Measurements from ENCODE around the gene IMMP2L. TPM values are rescaled to one million over a fixed set of nuclear protein-coding genes. Genes with fewer than 3 reads are reported as not detected.

IMMP2L gene
- total RNA-seq, 1 donor, result 19.9 TPM

DNA sequence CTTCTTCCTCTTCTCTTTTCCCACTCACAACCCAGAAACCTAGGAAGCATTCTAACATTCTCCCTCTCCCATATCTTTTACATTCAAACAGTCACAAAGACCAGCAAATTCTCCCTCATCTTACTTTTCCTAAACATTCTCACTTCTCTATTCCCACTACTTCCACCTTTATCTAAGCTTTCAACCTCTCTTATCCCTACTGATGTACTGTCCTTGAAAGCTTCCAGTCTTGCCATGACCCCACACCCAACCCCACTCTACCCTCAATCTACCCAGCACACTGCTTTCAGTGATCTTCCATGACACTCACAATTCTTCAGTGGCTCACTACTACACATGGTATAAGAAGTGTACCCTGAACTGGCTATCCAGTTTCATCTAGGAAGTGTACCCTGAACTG lies 5.3 kb downstream of the IMMP2L start:
- TF ChIP-seq, protein P1, sequence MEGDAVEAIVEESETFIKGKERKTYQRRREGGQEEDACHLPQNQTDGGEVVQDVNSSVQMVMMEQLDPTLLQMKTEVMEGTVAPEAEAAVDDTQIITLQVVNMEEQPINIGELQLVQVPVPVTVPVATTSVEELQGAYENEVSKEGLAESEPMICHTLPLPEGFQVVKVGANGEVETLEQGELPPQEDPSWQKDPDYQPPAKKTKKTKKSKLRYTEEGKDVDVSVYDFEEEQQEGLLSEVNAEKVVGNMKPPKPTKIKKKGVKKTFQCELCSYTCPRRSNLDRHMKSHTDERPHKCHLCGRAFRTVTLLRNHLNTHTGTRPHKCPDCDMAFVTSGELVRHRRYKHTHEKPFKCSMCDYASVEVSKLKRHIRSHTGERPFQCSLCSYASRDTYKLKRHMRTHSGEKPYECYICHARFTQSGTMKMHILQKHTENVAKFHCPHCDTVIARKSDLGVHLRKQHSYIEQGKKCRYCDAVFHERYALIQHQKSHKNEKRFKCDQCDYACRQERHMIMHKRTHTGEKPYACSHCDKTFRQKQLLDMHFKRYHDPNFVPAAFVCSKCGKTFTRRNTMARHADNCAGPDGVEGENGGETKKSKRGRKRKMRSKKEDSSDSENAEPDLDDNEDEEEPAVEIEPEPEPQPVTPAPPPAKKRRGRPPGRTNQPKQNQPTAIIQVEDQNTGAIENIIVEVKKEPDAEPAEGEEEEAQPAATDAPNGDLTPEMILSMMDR (IDR thresholded peaks at IDR 0.05; ENCODE audit: extremely low read depth, low read depth, low read length), result no peak
- Histone ChIP-seq H3K4me3 (ENCODE audit: insufficient read depth, low read length) (no peak overlapping the region), H3K27ac (ENCODE audit: low read depth, low read length) (no peak overlapping the region), H3K9me3 (ENCODE audit: low read depth, low read length) (no peaks in the 10 kb centered on the region), H4K20me1 (ENCODE audit: insufficient read depth, low read length) (no peaks in the 10 kb centered on the region), H3K4me1 (ENCODE audit: insufficient read depth, low read length) (peaks cover 8% of the 10 kb centered on the region), H3K79me2 (ENCODE audit: insufficient read depth, low read length) (no peaks in the 10 kb centered on the region), H3K4me2 (ENCODE audit: insufficient read depth, low read length) (no peak overlapping the region), H3K27me3 (ENCODE audit: insufficient read depth, low read length) (no peaks in the 10 kb centered on the region), H3K36me3 (ENCODE audit: insufficient read depth, low read length) (no peaks in the 10 kb centered on the region), H2AFZ (ENCODE audit: low read length) (no peak overlapping the region)
- no peak for DNase-seq (ENCODE audit: insufficient read length, low spot score, missing footprints)

DNA sequence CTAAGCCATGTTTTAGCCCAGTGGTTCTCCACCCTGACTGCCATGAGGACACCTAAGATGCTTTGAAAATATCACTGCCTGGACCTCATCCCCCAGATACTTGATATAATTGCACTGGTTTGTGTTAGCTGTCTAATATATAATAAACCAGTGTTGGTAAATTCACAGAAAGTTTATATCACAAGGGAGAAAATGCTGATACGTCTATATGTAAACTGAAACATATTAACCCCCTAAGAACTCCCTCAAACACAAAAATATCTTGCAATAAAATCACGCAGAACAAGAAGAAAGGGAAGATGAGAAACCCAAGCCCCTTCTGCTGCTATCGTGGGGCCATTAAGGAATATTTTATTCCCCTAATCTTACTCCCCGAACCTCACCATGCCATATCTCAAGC lies 8.2 kb downstream of the IMMP2L start:
- Histone ChIP-seq H3K27ac (ENCODE audit: low read depth, low read length) (no peak overlapping the region), H3K4me3 (ENCODE audit: insufficient read depth, low read length) (no peak overlapping the region), H2AFZ (ENCODE audit: low read length) (no peak overlapping the region), H3K9me3 (ENCODE audit: low read depth, low read length) (no peaks in the 10 kb centered on the region), H3K79me2 (ENCODE audit: insufficient read depth, low read length) (no peaks in the 10 kb centered on the region), H3K4me1 (ENCODE audit: insufficient read depth, low read length) (no peaks in the 10 kb centered on the region), H3K27me3 (ENCODE audit: insufficient read depth, low read length) (no peaks in the 10 kb centered on the region), H4K20me1 (ENCODE audit: insufficient read depth, low read length) (no peaks in the 10 kb centered on the region), H3K4me2 (ENCODE audit: insufficient read depth, low read length) (no peak overlapping the region), H3K36me3 (ENCODE audit: insufficient read depth, low read length) (no peaks in the 10 kb centered on the region)
- DNase-seq (ENCODE audit: insufficient read length, low spot score, missing footprints), result no peak
- TF ChIP-seq, protein P1 (IDR thresholded peaks at IDR 0.05; ENCODE audit: extremely low read depth, low read depth, low read length), result no peak

DNA sequence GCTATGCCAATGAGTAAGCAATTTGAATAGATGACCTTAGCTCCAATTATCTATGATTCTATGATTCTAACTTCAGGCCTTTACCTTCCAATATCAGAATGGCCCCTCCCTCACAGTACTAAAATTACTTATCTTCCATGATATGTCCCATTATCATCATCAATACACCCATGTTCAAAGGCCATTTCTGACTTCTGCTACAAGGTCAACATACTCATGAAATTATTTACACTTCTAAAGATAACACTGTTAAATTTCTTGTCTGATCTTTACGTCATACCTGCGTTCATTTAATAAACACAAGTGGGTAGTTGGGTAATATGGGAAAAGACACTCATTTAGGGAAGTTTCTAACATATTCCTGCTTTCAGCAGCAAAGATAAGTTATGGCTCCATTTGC lies 21.2 kb downstream of the IMMP2L start:
- H2AFZ ChIP-seq (ENCODE audit: low read length), result no peak overlapping the region
- TF ChIP-seq, protein P1 (IDR thresholded peaks at IDR 0.05; ENCODE audit: extremely low read depth, low read depth, low read length), result no peak
- H3K27me3 ChIP-seq (ENCODE audit: insufficient read depth, low read length), result no peaks in the 10 kb centered on the region
- no peaks in the 10 kb centered on the region for H4K20me1 ChIP-seq (ENCODE audit: insufficient read depth, low read length)
- H3K27ac ChIP-seq (ENCODE audit: low read depth, low read length), result no peak overlapping the region
- no peaks in the 10 kb centered on the region for H3K9me3 ChIP-seq (ENCODE audit: low read depth, low read length)
- H3K4me2 ChIP-seq (ENCODE audit: insufficient read depth, low read length), result no peak overlapping the region
- H3K4me3 ChIP-seq (ENCODE audit: insufficient read depth, low read length), result no peak overlapping the region
- no peaks in the 10 kb centered on the region for H3K4me1 ChIP-seq (ENCODE audit: insufficient read depth, low read length)
- DNase-seq (ENCODE audit: insufficient read length, low spot score, missing footprints), result no peak
- no peaks in the 10 kb centered on the region for H3K36me3 ChIP-seq (ENCODE audit: insufficient read depth, low read length)
- no peaks in the 10 kb centered on the region for H3K79me2 ChIP-seq (ENCODE audit: insufficient read depth, low read length)

DNA sequence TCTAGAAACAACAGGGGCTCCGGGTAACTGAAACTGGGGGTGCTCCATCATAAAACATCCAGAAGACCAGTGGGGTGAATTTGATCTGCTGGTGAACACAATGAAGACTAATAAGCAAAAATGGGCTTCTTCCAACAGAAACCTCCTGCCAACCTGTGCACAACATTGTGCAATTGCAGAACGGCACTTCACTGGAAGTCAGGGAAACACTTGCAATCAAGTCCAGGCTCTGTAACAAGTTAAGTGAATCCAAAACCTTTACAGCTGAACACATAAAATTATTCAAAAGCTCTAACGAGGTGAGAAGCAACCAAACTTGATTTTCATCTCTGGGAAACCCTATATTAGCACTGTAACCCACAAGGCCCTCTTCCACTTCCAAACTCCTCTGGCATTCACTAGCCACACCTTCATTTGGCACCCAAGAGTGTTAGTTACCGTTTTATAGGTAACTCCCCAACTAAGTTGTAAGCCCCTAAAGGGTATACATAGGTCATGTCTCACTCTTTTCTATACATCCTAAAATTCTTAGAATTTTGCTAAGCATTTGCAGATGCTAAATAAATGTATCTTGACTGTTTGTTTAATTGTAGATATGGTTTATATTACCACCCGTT lies 22.0 kb downstream of the IMMP2L start:
- no peaks in the 10 kb centered on the region for H4K20me1 ChIP-seq (ENCODE audit: insufficient read depth, low read length)
- no peak overlapping the region for H2AFZ ChIP-seq (ENCODE audit: low read length)
- no peaks in the 10 kb centered on the region for H3K9me3 ChIP-seq (ENCODE audit: low read depth, low read length)
- no peaks in the 10 kb centered on the region for H3K36me3 ChIP-seq (ENCODE audit: insufficient read depth, low read length)
- TF ChIP-seq, protein P1 (IDR thresholded peaks at IDR 0.05; ENCODE audit: extremely low read depth, low read depth, low read length), result no peak
- H3K4me2 ChIP-seq (ENCODE audit: insufficient read depth, low read length), result no peak overlapping the region
- H3K27ac ChIP-seq (ENCODE audit: low read depth, low read length), result no peak overlapping the region
- no peaks in the 10 kb centered on the region for H3K79me2 ChIP-seq (ENCODE audit: insufficient read depth, low read length)
- H3K4me3 ChIP-seq (ENCODE audit: insufficient read depth, low read length), result no peak overlapping the region
- no peak for DNase-seq (ENCODE audit: insufficient read length, low spot score, missing footprints)
- no peaks in the 10 kb centered on the region for H3K4me1 ChIP-seq (ENCODE audit: insufficient read depth, low read length)
- H3K27me3 ChIP-seq (ENCODE audit: insufficient read depth, low read length), result no peaks in the 10 kb centered on the region

All from osteoblast (primary cell).